B cell (primary cell): ENCODE measurements around the gene CASS4. TPM values are rescaled to one million over a fixed set of nuclear protein-coding genes. Genes with fewer than 3 reads are reported as not detected.

Source experiments
- ATAC-seq: fragments of 200-7000 bp; cut with Tn5 transposase; one replicate; pipeline ENCODE4 v1.10.0; 2021; ENCODE audit warnings: low read depth, mild to moderate bottlenecking, moderate number of reproducible peaks, moderate library complexity
- CTCF ChIA-PET: fragments of 350-600 bp; sonication (Branson Sonifier 250); formaldehyde crosslinking; loops from one replicate; lab custom pipeline; 2021; ENCODE audit warnings: antibody characterized with exemption, inconsistent platforms; lab: Charles Lee
- POLR2A ChIA-PET: fragments of 350-600 bp; sonication (Branson Sonifier 250); formaldehyde crosslinking; loops from one replicate; lab custom pipeline; 2021; ENCODE audit warnings: antibody characterized with exemption; lab: Charles Lee
- DNase-seq: peaks from one replicate; pipeline ENCODE4 v3.0.0; 2013
- H2AFZ ChIP-seq: 2 replicates; pipeline ENCODE4 v1.6.1; 2012; ENCODE audit warnings: mild to moderate bottlenecking, low read depth, low read length; ENCODE audit not compliant: insufficient read depth, poor library complexity, severe bottlenecking
- H3K27ac ChIP-seq, 2 donors: 1 replicate in 1 of 2; 2 replicates in 1 of 2; pipeline ENCODE4 v1.5.1; 2012 to 2013; ENCODE audit warnings: low read length in 2 of 2, mild to moderate bottlenecking in 2 of 2, moderate library complexity in 1 of 2
- H3K27me3 ChIP-seq, 4 experiments: fragments of 200-600 bp in 1 of 4; sonication (generic) in 1 of 4; replicated peaks in 1 of 4; 1 replicate in 2 of 4; 2 replicates in 2 of 4; pipeline versions ENCODE4 v1.6.1 to v1.7.0; 2013 to 2016; ENCODE audit warnings: low read length in 3 of 4, mild to moderate bottlenecking in 2 of 4, mixed read lengths in 1 of 4, moderate library complexity in 1 of 4; ENCODE audit not compliant: insufficient read depth in 4 of 4, control insufficient read depth in 3 of 4; ENCODE audit errors: control extremely low read depth in 1 of 4
- H3K36me3 ChIP-seq, 2 experiments: replicated peaks in 1 of 2; 1 replicate in 1 of 2; 2 replicates in 1 of 2; pipeline versions ENCODE4 v1.6.1 to v1.7.1; 2013; ENCODE audit warnings: low read length in 1 of 2; ENCODE audit not compliant: insufficient read depth in 2 of 2, control insufficient read depth in 1 of 2; ENCODE audit errors: control extremely low read depth in 1 of 2, extremely low read depth in 1 of 2
- H3K4me1 ChIP-seq, 2 donors: fragments of 200-600 bp in 1 of 2; sonication (generic) in 1 of 2; 1 replicate in 1 of 2; 2 replicates in 1 of 2; pipeline versions ENCODE4 v1.5.1 to v1.6.1; 2013 to 2017; ENCODE audit warnings: low read length in 2 of 2; ENCODE audit not compliant: control insufficient read depth in 2 of 2, insufficient read depth in 2 of 2
- H3K4me2 ChIP-seq: replicated peaks from 2 replicates; pipeline ENCODE3; 2012; ENCODE audit warnings: mild to moderate bottlenecking, low read depth, low read length; ENCODE audit not compliant: poor library complexity, severe bottlenecking
- H3K4me3 ChIP-seq, 5 experiments: fragments of 200-600 bp in 1 of 5; sonication (generic) in 1 of 5; 1 replicate in 3 of 5; 2 replicates in 2 of 5; pipeline versions ENCODE4 v1.5.1 to v1.7.0; 2011 to 2016; ENCODE audit warnings: low read length in 4 of 5, mild to moderate bottlenecking in 4 of 5, low read depth in 2 of 5, control low read depth in 1 of 5, moderate library complexity in 1 of 5; ENCODE audit not compliant: insufficient read depth in 1 of 5; ENCODE audit errors: control extremely low read depth in 1 of 5, extremely low read depth in 1 of 5
- H3K79me2 ChIP-seq: fragments of 200-600 bp; sonication (generic); one replicate; pipeline ENCODE4 v1.6.0; 2016; ENCODE audit warnings: low read length; ENCODE audit not compliant: control insufficient read depth, insufficient read depth
- H3K9ac ChIP-seq: fragments of 200-600 bp; sonication (generic); 2 replicates; pipeline ENCODE4 v1.6.1; 2017; ENCODE audit warnings: mild to moderate bottlenecking, low read length, moderate library complexity
- H3K9me3 ChIP-seq, 3 donors: one replicate each; pipeline versions ENCODE4 v1.6.1 to v1.7.1; 2013; ENCODE audit warnings: low read length in 2 of 3; ENCODE audit not compliant: control insufficient read depth in 2 of 3, insufficient read depth in 1 of 3; ENCODE audit errors: control extremely low read depth in 1 of 3
- H4K20me1 ChIP-seq: 2 replicates; pipeline ENCODE4 v1.6.0; 2012; ENCODE audit warnings: mild to moderate bottlenecking, low read length; ENCODE audit not compliant: insufficient read depth, control insufficient read depth, poor library complexity, severe bottlenecking
- H3K27ac Mint-ChIP-seq: one replicate; pipeline ENCODE4 v1.8.0; 2021; ENCODE audit warnings: mixed read lengths
- H3K27me3 Mint-ChIP-seq: one replicate; pipeline ENCODE4 v1.8.0; 2021; ENCODE audit warnings: mixed read lengths
- H3K4me1 Mint-ChIP-seq: one replicate; pipeline ENCODE4 v1.8.0; 2021; ENCODE audit warnings: mixed read lengths
- H3K4me3 Mint-ChIP-seq: one replicate; pipeline ENCODE4 v1.8.0; 2021; ENCODE audit warnings: mixed read lengths
- H3K9me3 Mint-ChIP-seq: one replicate; pipeline ENCODE4 v1.8.0; 2022; ENCODE audit warnings: mixed read lengths; ENCODE audit not compliant: insufficient read depth
- EZH2 ChIP-seq: IDR thresholded peaks from 2 replicates; pipeline ENCODE4 v1.6.1; 2012; ENCODE audit warnings: borderline replicate concordance, low read depth, mild to moderate bottlenecking, moderate library complexity, low read length; ENCODE audit not compliant: insufficient read depth, poor library complexity, severe bottlenecking
- WGBS: methylation state at CpG from one replicate; pipeline ENCODE4 v1.1.5; 2013; ENCODE audit warnings: missing lambda C conversion rate; ENCODE audit not compliant: insufficient coverage; 5-methylcytosine and 5-hydroxymethylcytosine counted together
- intact Hi-C: fragments of 100-400 bp; cut with micrococcal nuclease; formaldehyde crosslinking; loops from one replicate; pipeline ENCODE4 v1.10.0; 2022
- polyA plus RNA-seq: library from polyadenylated mRNA; depleted of rRNA; stranded (reverse); fragments of >200 nt; gene quantifications from 2 replicates; pipeline ENCODE4 v1.2.3, GENCODE V29; 2012
- total RNA-seq, 2 donors: library from RNA; stranded (reverse); fragments of 120-200 nt in 1 of 2; gene quantifications; 1 replicate in 1 of 2; 2 replicates in 1 of 2; pipeline versions ENCODE4 v1.2.3 to v1.2.4, GENCODE V29; 2013 to 2022
- TF ChIP-seq, protein P1 (sequence below): fragments of 200-600 bp; IDR thresholded peaks from one replicate; pipeline ENCODE4 v1.8.0; 2022; ENCODE audit warnings: antibody characterized with exemption, mild to moderate bottlenecking

The CASS4 gene
- total and polyA plus RNA-seq, 2 donors (not counting 1 experiment from before 2014, with no cell fraction given), result 0.42 to 0.45 TPM

DNA sequence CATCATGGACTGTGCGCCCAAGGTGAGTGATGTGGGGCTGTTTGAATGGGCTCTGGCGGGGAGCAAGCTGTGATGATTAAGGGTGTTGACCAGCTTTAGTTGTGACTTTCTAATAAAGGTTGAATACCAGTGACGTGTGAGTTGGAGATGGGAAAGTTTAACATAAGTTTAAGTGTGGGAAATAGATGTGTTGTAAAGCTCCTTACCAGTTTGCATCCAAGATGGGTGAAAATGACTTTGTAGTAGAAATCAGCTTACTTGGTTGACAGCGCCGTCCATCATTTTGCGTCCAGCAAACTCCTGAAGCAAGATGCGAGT lies 372 bp downstream of the CASS4 start:
- H3K9ac ChIP-seq, result peak overlapping the region; percentile 43
- no peaks in the 10 kb centered on the region for H3K79me2 ChIP-seq
- TF ChIP-seq, protein P1, sequence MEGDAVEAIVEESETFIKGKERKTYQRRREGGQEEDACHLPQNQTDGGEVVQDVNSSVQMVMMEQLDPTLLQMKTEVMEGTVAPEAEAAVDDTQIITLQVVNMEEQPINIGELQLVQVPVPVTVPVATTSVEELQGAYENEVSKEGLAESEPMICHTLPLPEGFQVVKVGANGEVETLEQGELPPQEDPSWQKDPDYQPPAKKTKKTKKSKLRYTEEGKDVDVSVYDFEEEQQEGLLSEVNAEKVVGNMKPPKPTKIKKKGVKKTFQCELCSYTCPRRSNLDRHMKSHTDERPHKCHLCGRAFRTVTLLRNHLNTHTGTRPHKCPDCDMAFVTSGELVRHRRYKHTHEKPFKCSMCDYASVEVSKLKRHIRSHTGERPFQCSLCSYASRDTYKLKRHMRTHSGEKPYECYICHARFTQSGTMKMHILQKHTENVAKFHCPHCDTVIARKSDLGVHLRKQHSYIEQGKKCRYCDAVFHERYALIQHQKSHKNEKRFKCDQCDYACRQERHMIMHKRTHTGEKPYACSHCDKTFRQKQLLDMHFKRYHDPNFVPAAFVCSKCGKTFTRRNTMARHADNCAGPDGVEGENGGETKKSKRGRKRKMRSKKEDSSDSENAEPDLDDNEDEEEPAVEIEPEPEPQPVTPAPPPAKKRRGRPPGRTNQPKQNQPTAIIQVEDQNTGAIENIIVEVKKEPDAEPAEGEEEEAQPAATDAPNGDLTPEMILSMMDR, result no peak
- no peak for TF ChIP-seq EZH2
- peak overlapping the region in 1 of 2 donors; percentile 54 for H3K27ac ChIP-seq
- peaks cover 3 to 7% of the 10 kb centered on the region in 2 experiments for H3K36me3 ChIP-seq
- intact Hi-C loops, result no loop called here
- H3K4me2 ChIP-seq, result peak overlapping the region; percentile 57
- WGBS, result 84% methylated on average over 7 of the region's 7 CpGs
- ATAC-seq, result no peak
- Mint-ChIP-seq H3K27ac (peak overlapping the region; percentile 66), H3K4me3 (peak overlapping the region; percentile 77), H3K4me1 (peaks cover 17% of the 10 kb centered on the region), H3K27me3 (no peaks in the 10 kb centered on the region), H3K9me3 (no peaks in the 10 kb centered on the region)
- no peaks in the 10 kb centered on the region for H4K20me1 ChIP-seq
- ChIA-PET CTCF (interaction anchor here (1.1 kb wide), 1 partner anchor 14 kb away, joined by 4 read pairs; no protein-coding TSS in a partner anchor), POLR2A (interaction anchor here (1.3 kb wide), 1 partner anchor 56 kb away, joined by 3 read pairs; the partner anchor contains the start of gene RTF2)
- H3K4me3 ChIP-seq, result peak overlapping the region in 2 of 5 experiments; percentile 26 to 81
- peaks cover 12 to 21% of the 10 kb centered on the region in 2 donors for H3K4me1 ChIP-seq
- no peaks in the 10 kb centered on the region for H3K27me3 ChIP-seq
- no peak for DNase-seq
- no peaks in the 10 kb centered on the region for H3K9me3 ChIP-seq
- H2AFZ ChIP-seq, result peak overlapping the region; percentile 65

GRCh38 chr20:56412949-56413348 lies 889 bp downstream of the CASS4 start:
- Histone ChIP-seq H3K4me2 (peak overlapping the region; percentile 57), H3K9me3 (no peaks in the 10 kb centered on the region), H3K4me1 (peaks cover 12 to 21% of the 10 kb centered on the region in 2 donors), H3K4me3 (peak overlapping the region in 1 of 5 experiments; percentile 81), H3K27ac (no peak overlapping the region), H4K20me1 (no peaks in the 10 kb centered on the region), H3K79me2 (no peaks in the 10 kb centered on the region), H2AFZ (no peak overlapping the region), H3K9ac (no peak overlapping the region), H3K27me3 (no peaks in the 10 kb centered on the region), H3K36me3 (peaks cover 2 to 3% of the 10 kb centered on the region in 2 experiments)
- ATAC-seq (no peak), DNase-seq (no peak)
- ChIA-PET CTCF (interaction anchor here (1.1 kb wide), 1 partner anchor 14 kb away, joined by 4 read pairs; no protein-coding TSS in a partner anchor), POLR2A (no interaction called here)
- Mint-ChIP-seq H3K27me3 (no peaks in the 10 kb centered on the region), H3K27ac (no peak overlapping the region), H3K4me3 (no peak overlapping the region), H3K4me1 (peaks cover 17% of the 10 kb centered on the region), H3K9me3 (no peaks in the 10 kb centered on the region)
- WGBS, result no CpG with 5 or more reads among the region's 3 CpGs
- TF ChIP-seq, protein P1, result no peak
- no peak for TF ChIP-seq EZH2
- intact Hi-C loops, result no loop called here
